HCT116 (cell line): ENCODE data around the gene MYCN. TPM values are rescaled to one million over a fixed set of nuclear protein-coding genes. Genes with fewer than 3 reads are reported as not detected.

Source experiments
- ATAC-seq: fragments of 200-7000 bp; cut with Tn5 transposase; 2 replicates; pipeline ENCODE4 v1.9.1; 2020; ENCODE audit warnings: mild to moderate bottlenecking, moderate library complexity
- BruUV-seq: library from RNA; stranded (reverse); fragments of 400-500 nt; replicated peaks from 2 replicates; lab custom pipeline; 2021; lab: Mats Ljungman, UMichigan
- CTCF ChIA-PET: fragments of 300-600 bp; sonication (Branson Sonifier 250); formaldehyde crosslinking; loops from one replicate; lab custom pipeline; 2021; ENCODE audit warnings: antibody characterized with exemption; lab: Charles Lee
- POLR2A ChIA-PET: fragments of 300-600, 350-600 bp; sonication (Branson Sonifier 250); formaldehyde crosslinking; loops from one replicate; lab custom pipeline; 2021; ENCODE audit warnings: antibody characterized with exemption; lab: Charles Lee
- RAD21 ChIA-PET, 2 experiments: fragments of 300-600 bp; sonication (Branson Sonifier 250); formaldehyde crosslinking; loops; one replicate each; lab custom pipeline; 2023; ENCODE audit warnings: low total read pairs in 2 of 2; ENCODE audit not compliant: uncharacterized antibody in 2 of 2, unreplicated experiment in 2 of 2, low non-redundant PET in 1 of 2; lab: Charles Lee
- DNase-seq: peaks from one replicate; pipeline ENCODE4 v3.0.0-alpha.2; 2010; ENCODE audit warnings: low read depth, low spot score
- H2AFZ ChIP-seq: fragments of 200-600 bp; shearing (Covaris generic), sonication (generic); 2 replicates; pipeline ENCODE4 v1.6.1; 2017; ENCODE audit warnings: low read depth, mixed run types, mixed read lengths, antibody characterized with exemption, low read length; ENCODE audit not compliant: poor library complexity, severe bottlenecking
- H3K27ac ChIP-seq: 2 replicates; pipeline ENCODE4 v1.5.1; 2012; ENCODE audit warnings: low read depth, low read length
- H3K27me3 ChIP-seq: fragments of 200-600 bp; sonication (generic); 2 replicates; pipeline ENCODE4 v1.6.1; 2016; ENCODE audit warnings: mixed run types, low read length, mixed read lengths; ENCODE audit not compliant: insufficient read depth
- H3K36me3 ChIP-seq, 2 experiments: fragments of 200-500 bp in 1 of 2; fragments of 200-600 bp in 1 of 2; sonication (Bioruptor generic) in 1 of 2; sonication (generic) in 1 of 2; 2 replicates each; pipeline versions ENCODE4 v1.5.1 to v1.6.1; 2014 to 2016; ENCODE audit warnings: low read length in 2 of 2, inconsistent platforms in 1 of 2, mixed read lengths in 1 of 2, mixed run types in 1 of 2; ENCODE audit not compliant: insufficient read depth in 2 of 2, control insufficient read depth in 1 of 2
- H3K4me1 ChIP-seq, 2 experiments: fragments of 200-600 bp in 1 of 2; sonication (generic) in 1 of 2; 2 replicates each; pipeline versions ENCODE4 v1.5.1 to v1.6.1; 2012 to 2017; ENCODE audit warnings: low read length in 2 of 2, inconsistent platforms in 1 of 2, mild to moderate bottlenecking in 1 of 2, mixed read lengths in 1 of 2, mixed run types in 1 of 2, moderate library complexity in 1 of 2; ENCODE audit not compliant: insufficient read depth in 2 of 2, control insufficient read depth in 1 of 2
- H3K4me2 ChIP-seq: fragments of 200-600 bp; sonication (generic); 2 replicates; pipeline ENCODE4 v1.6.1; 2017; ENCODE audit warnings: mixed run types, low read length, mixed read lengths
- H3K4me3 ChIP-seq, 2 experiments: fragments of 200-600 bp in 1 of 2; sonication (generic) in 1 of 2; replicated peaks in 1 of 2; 2 replicates each; pipeline ENCODE4 v1.5.1; 2011 to 2016; ENCODE audit warnings: low read length in 2 of 2, control low read depth in 1 of 2, low read depth in 1 of 2, mild to moderate bottlenecking in 1 of 2, mixed read lengths in 1 of 2, mixed run types in 1 of 2
- H3K79me2 ChIP-seq: fragments of 200-600 bp; sonication (generic); 2 replicates; pipeline ENCODE4 v1.6.1; 2017; ENCODE audit warnings: mild to moderate bottlenecking, mixed run types, low read length, moderate library complexity, mixed read lengths; ENCODE audit not compliant: insufficient read depth
- H3K9ac ChIP-seq: fragments of 200-600 bp; sonication (generic); 2 replicates; pipeline ENCODE4 v1.6.1; 2016; ENCODE audit warnings: low read length, mixed read lengths
- H3K9me2 ChIP-seq: fragments of 200-600 bp; sonication (generic), shearing (Covaris generic); 2 replicates; pipeline ENCODE4 v1.6.1; 2017; ENCODE audit warnings: mixed run types, mild to moderate bottlenecking, moderate library complexity; ENCODE audit not compliant: insufficient read depth
- H3K9me3 ChIP-seq, 2 experiments: fragments of 200-500 bp in 1 of 2; fragments of 200-600 bp in 1 of 2; sonication (Bioruptor generic) in 1 of 2; sonication (generic) in 1 of 2; 2 replicates each; pipeline ENCODE4 v1.6.1; 2014 to 2017; ENCODE audit warnings: low read length in 2 of 2, mixed read lengths in 2 of 2, inconsistent platforms in 1 of 2, low read depth in 1 of 2, mild to moderate bottlenecking in 1 of 2, mixed run types in 1 of 2, moderate library complexity in 1 of 2; ENCODE audit not compliant: control insufficient read depth in 1 of 2, insufficient read depth in 1 of 2
- H4K20me1 ChIP-seq: fragments of 200-600 bp; sonication (generic), shearing (Covaris generic); 2 replicates; pipeline ENCODE4 v1.6.1; 2017; ENCODE audit warnings: mixed run types, mild to moderate bottlenecking, moderate library complexity; ENCODE audit not compliant: insufficient read depth
- CBX3 ChIP-seq: IDR thresholded peaks from 2 replicates; pipeline ENCODE4 v1.6.1; 2012; ENCODE audit warnings: low read depth
- CEBPB ChIP-seq: IDR thresholded peaks from 2 replicates; pipeline ENCODE4 v1.6.1; 2012; ENCODE audit warnings: low read depth
- EGR1 ChIP-seq: IDR thresholded peaks from 2 replicates; pipeline ENCODE4 v1.6.1; 2012; ENCODE audit warnings: low read depth
- EZH2phosphoT487 ChIP-seq: fragments of 200-600 bp; IDR thresholded peaks from 2 replicates; pipeline ENCODE4 v1.6.1; 2018; ENCODE audit warnings: antibody characterized with exemption, borderline replicate concordance
- POLR2AphosphoS5 ChIP-seq: IDR thresholded peaks from 2 replicates; pipeline ENCODE4 v1.6.1; 2011; ENCODE audit warnings: mild to moderate bottlenecking, low read depth, low read length, moderate library complexity
- RAD21 ChIP-seq: IDR thresholded peaks from 2 replicates; pipeline ENCODE4 v1.6.1; 2012; ENCODE audit warnings: low read depth, mild to moderate bottlenecking
- TCF7L2 ChIP-seq: IDR thresholded peaks from 2 replicates; pipeline ENCODE4 v1.7.0; 2011; ENCODE audit warnings: borderline replicate concordance, inconsistent platforms; ENCODE audit not compliant: insufficient read depth, insufficient read length; ENCODE audit errors: extremely low read depth
- YY1 ChIP-seq: IDR thresholded peaks from 2 replicates; pipeline ENCODE4 v1.6.1; 2011; ENCODE audit warnings: low read length, low read depth, moderate library complexity, mild to moderate bottlenecking; ENCODE audit not compliant: insufficient replicate concordance; ENCODE audit errors: extremely low read depth
- ZBTB33 ChIP-seq: IDR thresholded peaks from 2 replicates; pipeline ENCODE4 v1.6.1; 2011; ENCODE audit warnings: mild to moderate bottlenecking, low read length, moderate library complexity; ENCODE audit not compliant: insufficient replicate concordance; ENCODE audit errors: extremely low read depth
- intact Hi-C: fragments of 100-400 bp; cut with micrococcal nuclease; formaldehyde crosslinking; loops from 2 replicates; pipeline ENCODE4 v1.10.0; 2022
- total RNA-seq: library from RNA; stranded (reverse); gene quantifications from one replicate; pipeline ENCODE4 v1.2.1, GENCODE V29; 2021; ENCODE audit not compliant: unreplicated experiment
- TF ChIP-seq, protein P1 (sequence below): IDR thresholded peaks from 2 replicates; pipeline ENCODE4 v1.6.1; 2012; ENCODE audit warnings: low read depth

Gene MYCN
- total RNA-seq, 1 experiment from 2014 or later, result not detected

DNA sequence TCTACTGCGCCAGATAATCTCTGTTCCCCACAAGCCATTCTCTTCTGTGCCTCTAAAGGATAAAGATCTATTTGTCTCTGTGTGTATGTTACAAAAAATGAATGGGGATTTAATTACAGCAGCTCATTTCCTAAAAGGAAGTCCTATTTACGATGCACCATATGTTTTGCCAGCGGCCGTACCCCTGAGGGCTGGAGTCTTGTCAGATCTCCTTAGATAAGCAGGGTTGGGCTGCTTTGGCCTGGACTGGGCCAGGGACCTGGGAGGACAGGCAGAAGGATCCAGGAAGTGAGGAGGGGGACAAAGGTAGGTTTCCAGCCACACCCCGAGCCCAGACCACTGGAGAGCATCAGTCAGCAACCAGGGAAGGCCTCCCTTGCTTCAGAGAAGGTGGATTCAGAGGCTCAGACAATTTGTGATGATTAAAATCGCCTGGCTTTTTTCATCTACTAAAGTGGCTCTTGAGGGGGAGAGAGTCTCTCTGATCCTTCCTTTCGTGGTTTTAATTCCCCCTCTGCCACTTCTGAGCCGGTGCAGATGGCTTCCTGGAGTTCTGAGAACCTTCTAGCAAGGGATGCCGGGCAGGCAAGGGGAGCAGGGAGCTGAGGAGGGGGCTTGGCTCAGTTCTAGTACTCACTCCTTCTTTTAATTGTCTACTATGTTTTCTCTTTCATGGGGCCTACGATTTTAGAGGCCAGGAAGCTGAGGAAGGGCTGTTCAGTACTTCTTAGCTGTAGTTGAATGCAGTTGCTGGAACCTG lies 42.1 kb downstream of the MYCN start:
- no peaks in the 10 kb centered on the region for H4K20me1 ChIP-seq
- no peak overlapping the region for H3K4me2 ChIP-seq
- intact Hi-C loops, result no loop called here
- CTCF ChIA-PET, result no interaction called here
- POLR2A ChIA-PET, result no interaction called here
- DNase-seq, result no peak
- H3K4me1 ChIP-seq, result no peaks in the 10 kb centered on the region
- ATAC-seq, result no peak
- no peaks in the 10 kb centered on the region for H3K9me2 ChIP-seq
- peaks cover 5% of the 10 kb centered on the region; the same call in 1 of the 2 replicates for H3K27me3 ChIP-seq
- H3K27ac ChIP-seq, result no peak overlapping the region
- H3K9me3 ChIP-seq, result no peaks in the 10 kb centered on the region
- no peak for TF ChIP-seq EZH2phosphoT487
- TF ChIP-seq EGR1, result no peak
- TF ChIP-seq TCF7L2, result no peak
- no peak for TF ChIP-seq CBX3
- TF ChIP-seq YY1, result no peak
- TF ChIP-seq POLR2AphosphoS5, result no peak
- H3K4me3 ChIP-seq, result no peak overlapping the region
- no peak overlapping the region for H3K9ac ChIP-seq
- RAD21 ChIA-PET, result no interaction called here
- H2AFZ ChIP-seq, result no peak overlapping the region
- no TSS peak for BruUV-seq
- no peaks in the 10 kb centered on the region for H3K36me3 ChIP-seq
- no peaks in the 10 kb centered on the region for H3K79me2 ChIP-seq

DNA sequence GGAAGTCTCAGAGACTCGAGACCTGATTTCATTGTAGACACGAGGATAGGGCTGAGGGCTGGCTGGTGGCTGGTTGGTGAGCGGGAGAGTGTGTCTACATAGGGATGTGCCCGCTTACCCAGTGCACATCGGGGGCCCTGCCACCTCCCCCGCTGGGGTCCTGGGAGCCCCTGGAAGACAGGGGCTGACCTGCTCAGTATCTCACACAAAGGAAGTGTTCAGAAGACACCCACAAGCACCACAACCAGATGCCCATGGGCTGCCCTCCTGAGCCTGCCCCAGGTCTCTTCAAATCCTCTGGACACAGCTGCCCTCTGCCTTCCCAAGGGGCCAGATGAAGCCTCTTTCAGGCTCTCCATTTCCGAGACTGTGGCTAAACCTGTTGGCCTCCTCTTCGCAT lies 43.1 kb downstream of the MYCN start:
- BruUV-seq, result no TSS peak
- no peak for TF ChIP-seq ZBTB33
- TF ChIP-seq RAD21, result no peak
- TF ChIP-seq EZH2phosphoT487, result no peak
- no peak for TF ChIP-seq YY1
- TF ChIP-seq CEBPB, result no peak
- TF ChIP-seq, protein P1, sequence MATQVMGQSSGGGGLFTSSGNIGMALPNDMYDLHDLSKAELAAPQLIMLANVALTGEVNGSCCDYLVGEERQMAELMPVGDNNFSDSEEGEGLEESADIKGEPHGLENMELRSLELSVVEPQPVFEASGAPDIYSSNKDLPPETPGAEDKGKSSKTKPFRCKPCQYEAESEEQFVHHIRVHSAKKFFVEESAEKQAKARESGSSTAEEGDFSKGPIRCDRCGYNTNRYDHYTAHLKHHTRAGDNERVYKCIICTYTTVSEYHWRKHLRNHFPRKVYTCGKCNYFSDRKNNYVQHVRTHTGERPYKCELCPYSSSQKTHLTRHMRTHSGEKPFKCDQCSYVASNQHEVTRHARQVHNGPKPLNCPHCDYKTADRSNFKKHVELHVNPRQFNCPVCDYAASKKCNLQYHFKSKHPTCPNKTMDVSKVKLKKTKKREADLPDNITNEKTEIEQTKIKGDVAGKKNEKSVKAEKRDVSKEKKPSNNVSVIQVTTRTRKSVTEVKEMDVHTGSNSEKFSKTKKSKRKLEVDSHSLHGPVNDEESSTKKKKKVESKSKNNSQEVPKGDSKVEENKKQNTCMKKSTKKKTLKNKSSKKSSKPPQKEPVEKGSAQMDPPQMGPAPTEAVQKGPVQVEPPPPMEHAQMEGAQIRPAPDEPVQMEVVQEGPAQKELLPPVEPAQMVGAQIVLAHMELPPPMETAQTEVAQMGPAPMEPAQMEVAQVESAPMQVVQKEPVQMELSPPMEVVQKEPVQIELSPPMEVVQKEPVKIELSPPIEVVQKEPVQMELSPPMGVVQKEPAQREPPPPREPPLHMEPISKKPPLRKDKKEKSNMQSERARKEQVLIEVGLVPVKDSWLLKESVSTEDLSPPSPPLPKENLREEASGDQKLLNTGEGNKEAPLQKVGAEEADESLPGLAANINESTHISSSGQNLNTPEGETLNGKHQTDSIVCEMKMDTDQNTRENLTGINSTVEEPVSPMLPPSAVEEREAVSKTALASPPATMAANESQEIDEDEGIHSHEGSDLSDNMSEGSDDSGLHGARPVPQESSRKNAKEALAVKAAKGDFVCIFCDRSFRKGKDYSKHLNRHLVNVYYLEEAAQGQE, result no peak
- H2AFZ ChIP-seq, result no peak overlapping the region
- ChIA-PET CTCF (no interaction called here), RAD21 (no interaction called here), POLR2A (no interaction called here)
- no peaks in the 10 kb centered on the region for H3K4me1 ChIP-seq
- peaks cover 5% of the 10 kb centered on the region; the same call in 1 of the 2 replicates for H3K27me3 ChIP-seq
- H4K20me1 ChIP-seq, result no peaks in the 10 kb centered on the region
- no peak overlapping the region for H3K4me3 ChIP-seq
- intact Hi-C loops, result no loop called here
- H3K79me2 ChIP-seq, result no peaks in the 10 kb centered on the region
- no peak for ATAC-seq
- no peaks in the 10 kb centered on the region for H3K9me2 ChIP-seq
- no peak overlapping the region for H3K9ac ChIP-seq
- H3K27ac ChIP-seq, result no peak overlapping the region
- H3K9me3 ChIP-seq, result no peaks in the 10 kb centered on the region
- no peaks in the 10 kb centered on the region for H3K36me3 ChIP-seq
- no peak for DNase-seq
- H3K4me2 ChIP-seq, result no peak overlapping the region
